HG03196 (cell line): ENCODE measurements around the gene CREB5.
"Not testable (repeated sequence)": the region's sequence is repeated elsewhere in the genome, so short reads cannot be mapped to it uniquely, and the experiment has no call there.

Source experiments
- ATAC-seq: cut with Tn5 transposase; IDR thresholded peaks from one replicate; pipeline ENCODE4 v1.9.1; 2021; ENCODE audit not compliant: unreplicated experiment

The CREB5 gene

DNA sequence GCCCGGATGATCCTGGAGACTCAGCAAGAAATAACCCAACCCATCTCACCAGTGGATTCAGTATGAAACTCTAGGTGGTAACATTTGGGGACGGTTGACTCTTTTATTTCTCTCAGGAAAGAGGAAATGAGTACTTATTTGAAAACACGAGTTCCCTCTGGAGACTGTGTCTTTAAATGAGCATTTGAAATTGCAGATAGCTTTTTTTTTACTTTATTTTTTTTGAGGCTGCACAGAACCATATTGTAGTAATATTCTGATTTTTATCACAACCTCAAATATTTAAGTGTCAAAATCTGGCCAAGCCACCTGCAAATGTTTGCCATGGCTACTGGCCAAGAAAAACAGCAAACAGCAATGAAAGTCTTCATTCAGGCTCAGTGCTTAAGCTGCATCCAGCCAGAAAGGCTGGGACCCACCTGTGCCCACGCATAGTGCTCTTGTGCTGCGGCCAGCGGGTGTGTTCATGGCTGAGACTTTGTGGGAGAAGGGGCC lies 160.8 kb downstream of the CREB5 start:
- ATAC-seq, result no peak

DNA sequence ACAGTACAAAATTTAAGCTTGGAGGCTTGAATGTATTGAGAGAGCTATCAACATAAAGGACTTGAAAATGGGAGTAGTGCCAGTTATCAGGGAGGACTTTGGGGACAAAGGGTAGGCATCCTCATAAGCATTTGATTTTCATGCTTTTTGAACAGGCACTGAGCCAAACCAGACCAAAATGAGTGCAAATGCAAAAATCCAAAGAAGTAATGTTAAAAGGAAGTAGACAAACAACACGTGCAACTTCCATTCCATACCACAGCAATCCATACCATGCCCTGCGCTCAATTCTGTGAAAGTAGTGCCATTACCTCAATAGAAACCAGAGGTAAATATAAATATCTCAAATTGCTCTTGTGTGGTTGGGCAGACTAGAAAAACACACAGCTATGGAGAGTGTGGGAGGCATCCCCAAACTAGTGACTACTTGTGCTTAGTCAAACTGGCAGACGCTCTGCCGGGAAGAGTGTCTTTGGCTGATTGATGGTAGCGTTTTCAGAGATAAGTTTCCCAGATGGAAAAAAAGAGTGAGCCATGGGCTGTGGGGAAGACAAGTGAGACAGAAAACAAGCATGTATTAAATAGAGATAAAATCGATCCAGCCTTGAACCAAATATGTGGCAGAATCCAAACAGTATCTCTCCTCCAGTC lies 161.5 kb downstream of the CREB5 start:
- no peak for ATAC-seq

DNA sequence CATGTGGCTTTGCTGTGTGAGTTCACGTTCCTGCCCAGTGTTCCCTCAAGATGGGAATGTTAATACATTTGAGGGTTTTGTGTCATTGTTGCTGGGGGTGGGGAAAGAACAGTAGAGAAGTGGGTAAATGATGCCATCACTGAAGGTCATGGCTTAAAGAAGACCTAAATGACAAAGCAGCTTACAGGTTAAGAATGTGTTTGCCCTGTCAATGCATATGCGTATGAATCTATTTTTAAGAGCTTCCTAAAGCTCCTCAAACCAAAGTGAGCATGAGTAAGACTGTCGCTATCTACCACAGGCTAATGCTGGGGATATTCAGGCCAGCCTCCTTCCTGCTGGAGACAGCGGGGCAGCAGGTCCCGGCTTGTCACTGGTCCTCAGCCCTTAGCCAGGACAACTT lies 162.9 kb downstream of the CREB5 start:
- ATAC-seq, result no peak

DNA sequence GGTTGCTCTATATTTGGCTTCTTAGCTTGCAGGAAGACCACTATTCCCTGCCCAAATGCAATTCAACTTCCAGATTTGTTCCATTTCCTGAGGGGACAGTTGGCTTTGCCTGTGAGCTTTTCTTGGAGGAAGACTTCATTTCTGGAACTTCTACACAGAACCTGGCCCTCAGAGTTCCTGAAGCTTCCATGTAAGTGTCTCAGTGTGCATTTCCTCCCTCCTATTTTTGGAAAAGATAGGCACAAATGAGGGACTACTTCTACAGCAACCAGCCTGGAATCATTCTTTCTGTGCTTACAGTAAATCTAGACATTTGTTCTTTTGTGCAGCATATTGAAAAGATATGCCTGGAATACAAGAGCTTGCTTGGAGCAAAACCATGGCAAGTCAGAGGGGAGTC lies 164.3 kb downstream of the CREB5 start:
- ATAC-seq, result no peak

DNA sequence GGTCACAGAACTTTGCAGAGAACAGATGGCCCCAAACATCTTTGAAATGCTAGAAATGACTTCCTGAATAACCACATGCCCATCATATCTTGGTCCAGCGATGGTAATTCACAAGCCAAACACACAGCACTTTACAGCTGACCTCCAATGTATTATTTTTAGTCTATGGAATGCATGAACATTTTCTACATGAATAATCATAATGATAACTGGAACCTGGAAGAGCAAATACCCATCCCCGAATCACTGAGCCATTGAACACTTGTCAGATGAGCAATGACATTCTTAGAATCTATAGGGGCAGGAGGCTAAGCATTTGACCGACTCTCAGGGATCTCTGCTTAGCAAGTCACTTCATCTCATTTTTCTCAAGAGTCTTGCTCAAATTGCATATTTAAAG lies 167.3 kb downstream of the CREB5 start:
- no peak for ATAC-seq

DNA sequence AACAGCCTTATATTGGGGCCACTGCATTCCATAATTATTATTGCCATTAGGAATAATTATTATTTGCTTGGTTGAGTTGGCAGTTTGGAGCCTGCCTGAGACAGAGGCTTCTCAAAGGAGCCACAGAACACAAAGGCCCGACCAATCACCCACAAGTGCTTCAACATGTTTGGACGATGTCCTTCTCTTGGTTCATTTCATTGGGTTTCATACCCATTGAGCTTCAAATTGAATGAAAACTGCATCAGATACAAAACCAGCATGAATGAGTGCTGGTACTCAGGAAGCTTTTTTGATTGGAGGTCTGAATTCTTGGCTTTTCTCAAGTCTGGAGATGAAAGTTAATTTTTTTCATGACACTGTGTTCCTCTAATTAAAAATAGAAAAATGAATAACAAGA lies 168.3 kb downstream of the CREB5 start:
- ATAC-seq, result no peak

DNA sequence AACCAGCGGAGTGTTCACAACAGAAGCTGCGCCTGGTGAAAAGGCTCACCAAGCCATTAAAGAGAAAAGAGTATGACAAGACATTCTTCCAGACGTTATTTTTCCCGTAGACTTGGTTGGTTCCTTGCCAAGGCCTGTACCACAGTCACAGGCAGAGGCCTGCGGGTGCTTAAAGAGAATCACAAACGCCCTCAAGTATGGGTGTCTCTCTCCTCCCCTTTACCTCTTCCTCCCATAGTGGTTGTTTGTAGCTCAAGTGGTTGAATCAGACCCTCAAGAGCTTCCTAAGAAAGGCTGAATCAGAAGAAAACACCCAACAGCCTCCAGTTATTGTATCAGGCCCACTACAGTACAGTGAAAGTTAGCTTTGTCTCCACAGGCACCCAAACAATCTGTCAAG lies 169.0 kb downstream of the CREB5 start:
- no peak for ATAC-seq

DNA sequence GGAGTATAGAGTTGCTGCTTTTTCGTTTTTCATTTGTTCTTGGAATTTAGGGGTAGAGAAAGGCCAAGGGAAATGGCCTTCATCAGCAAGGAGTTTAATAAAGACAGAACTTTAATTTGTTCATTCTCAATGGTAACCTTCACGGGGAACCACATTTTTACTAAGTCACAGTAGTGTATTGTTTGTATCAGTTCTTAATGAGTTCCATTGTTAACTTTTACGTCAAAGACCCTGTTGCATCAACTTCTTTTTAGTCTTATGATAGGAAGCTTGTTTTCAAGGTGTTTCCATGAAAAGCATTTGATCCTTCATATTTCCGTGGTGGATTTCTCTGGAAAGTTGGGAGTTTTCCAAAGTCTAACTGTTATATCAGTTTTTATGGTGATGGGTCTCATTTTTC lies 169.9 kb downstream of the CREB5 start:
- no peak for ATAC-seq

DNA sequence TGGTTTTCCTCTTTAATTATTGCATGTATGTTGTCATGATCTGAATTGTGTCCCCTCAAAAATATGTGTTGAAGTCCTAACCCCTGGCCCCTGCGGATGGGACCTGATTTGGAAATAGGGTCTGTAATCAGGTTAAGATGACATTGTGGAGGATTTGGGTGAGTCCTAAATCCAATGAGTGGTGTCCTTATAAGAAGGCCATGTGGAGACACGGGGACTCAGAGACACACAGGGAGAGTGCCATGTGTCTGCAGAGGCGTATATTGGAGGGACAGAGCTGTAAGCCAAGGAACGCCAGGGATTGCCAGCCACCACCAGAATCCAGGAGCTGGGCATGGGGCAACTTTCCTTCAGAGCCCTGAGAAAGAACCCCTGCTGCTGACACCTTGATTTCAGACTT lies 171.9 kb downstream of the CREB5 start:
- no peak for ATAC-seq

DNA sequence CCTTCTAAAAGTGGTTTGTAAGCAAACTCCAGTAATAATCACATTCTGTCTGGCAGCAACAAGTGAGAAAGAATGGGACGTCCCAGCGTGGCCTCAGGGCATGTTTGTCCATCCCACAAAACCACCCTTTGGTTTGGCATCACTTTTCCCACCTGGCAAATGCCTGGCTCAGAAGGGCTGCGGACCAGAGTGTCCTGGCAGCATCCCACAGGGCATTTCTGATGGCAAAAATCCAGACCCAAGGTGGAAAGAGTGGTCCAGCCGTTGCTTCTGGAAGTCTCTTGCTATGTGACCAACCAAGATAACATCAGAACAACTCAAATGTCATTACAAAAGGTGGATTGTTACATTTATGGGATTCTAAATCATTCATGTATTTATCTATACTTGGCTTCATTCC lies 174.4 kb downstream of the CREB5 start:
- ATAC-seq, result no peak

DNA sequence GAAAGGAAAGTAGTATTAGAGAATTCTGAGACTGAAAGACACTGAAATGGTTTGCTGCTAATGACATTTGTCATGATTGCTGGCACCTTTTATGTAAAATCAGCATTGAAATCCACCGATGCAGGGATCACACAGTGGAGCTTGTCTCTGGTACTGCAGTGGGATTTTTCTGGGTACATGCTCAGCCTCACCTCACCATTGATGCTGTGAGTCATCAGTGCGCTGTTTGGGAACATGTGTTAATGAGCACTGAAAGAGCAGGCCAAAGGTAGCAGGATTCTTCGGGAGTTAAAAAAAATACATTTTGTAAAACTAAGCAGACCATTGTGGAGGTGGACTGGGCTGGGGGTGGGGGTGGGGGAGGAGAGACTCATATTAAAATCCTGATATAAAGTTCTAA lies 174.9 kb downstream of the CREB5 start:
- ATAC-seq, result no peak

DNA sequence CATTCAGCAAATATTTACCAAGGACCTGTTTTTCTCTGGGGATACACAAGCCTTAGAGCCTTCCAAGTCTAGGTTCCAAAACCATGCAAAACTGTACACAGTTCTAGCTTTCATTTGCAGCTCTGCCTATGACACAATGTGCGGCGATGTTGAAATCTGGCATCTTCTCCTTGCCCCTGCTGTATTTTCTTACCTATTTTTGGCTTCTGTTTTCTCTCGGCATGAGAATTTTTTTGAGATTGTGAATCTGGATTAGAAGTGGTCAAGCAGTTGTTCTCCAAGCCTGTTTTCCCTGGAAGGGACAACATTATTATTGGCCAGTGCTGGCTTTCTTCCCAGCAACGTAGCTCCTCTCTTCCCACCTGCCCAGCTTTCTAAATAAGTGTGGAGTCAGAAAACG lies 176.3 kb downstream of the CREB5 start:
- ATAC-seq, result no peak

DNA sequence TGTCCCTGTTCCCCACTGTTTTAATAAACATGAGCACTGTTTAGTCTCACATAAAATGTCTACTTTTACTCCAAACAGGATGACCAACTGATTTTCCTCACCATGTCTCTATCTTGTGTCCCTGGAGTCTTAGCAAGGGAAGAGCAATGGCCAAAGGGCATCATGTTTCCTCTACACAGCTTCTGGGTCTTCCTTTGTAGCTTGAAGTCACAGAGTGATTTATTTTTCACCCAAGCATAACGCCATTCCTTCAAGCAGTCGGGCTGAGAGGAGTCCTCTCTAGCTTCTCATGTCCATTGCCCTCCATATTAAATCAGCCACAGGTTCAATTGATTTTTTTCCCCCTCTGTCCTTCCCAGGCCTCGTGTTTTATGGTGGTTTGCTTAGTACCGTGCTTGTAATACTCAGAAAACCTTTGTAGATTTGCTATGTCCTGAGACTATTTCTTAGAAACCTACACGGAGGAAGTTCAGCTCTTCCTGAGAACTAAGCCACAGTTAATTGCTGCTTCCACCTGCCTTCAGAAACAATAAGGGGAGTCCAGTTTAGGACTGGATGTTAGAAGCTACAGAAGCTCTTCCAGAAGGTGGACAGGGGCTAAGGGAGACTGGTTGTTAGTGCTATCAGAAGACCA lies 178.8 kb downstream of the CREB5 start:
- ATAC-seq, result no peak

DNA sequence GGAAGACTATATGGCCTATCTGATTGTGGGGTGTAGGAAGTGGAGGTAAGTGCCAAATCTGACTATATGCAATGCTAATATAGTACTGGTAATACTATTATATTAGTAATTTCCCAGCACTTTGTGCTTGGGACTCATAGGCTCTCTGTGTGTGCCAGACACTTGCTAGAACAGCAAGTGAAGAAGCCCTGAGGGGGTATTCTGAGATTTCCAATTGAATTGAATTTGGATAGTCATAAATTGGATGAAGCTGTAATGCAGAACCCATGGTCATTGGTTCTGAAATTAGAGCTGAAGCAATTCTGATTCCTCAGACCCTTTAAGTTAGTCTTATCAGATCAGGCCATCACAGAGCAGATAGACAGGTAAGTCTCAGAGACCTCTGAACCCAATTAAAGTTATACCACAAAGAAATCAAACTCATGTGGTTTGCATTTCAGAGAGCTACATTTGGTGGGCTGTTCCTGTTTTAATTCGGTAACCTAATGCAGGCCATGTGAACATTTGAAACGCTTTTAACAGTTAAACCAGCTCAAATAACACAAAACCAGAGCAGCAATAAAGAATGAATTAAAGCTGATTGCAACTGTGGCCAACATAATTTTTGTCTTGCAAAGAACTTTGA lies 179.5 kb downstream of the CREB5 start:
- no peak for ATAC-seq

DNA sequence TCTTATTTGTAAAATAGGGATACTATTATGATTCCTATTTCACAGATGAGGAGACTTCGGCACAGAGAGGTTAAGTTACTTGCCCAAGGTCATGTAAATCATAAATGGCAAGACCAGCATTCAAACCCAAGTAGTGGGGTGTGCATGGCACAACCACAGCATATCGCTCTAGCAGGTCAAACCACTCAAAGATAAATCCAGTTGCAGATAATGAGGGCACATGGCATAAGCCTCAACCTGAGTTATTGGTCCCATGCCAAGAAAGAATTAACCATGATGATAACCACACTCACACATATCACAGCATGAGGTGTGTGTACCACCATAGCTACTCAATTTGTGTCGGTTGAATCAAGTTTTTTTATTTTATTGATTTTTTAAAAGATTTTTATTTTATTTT lies 180.5 kb downstream of the CREB5 start:
- ATAC-seq, result no peak

DNA sequence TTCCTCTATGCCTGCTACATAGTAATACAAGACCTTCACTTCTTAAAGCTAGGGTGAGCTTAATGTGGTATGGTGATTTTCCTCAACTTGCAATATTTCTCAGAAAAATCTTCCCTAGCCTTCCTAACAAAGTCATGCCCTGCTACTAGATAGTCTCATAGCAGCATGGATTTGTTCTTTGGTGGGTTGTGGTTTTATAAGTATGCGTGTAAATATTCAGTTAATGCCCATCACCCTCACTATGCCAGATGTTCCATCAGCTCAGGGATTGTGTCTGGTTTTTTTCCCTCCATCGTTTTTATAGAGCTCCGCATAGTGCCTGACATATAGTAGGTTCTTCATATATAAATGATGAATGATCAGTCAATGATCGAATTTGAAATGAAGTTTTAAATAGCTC lies 182.8 kb downstream of the CREB5 start:
- ATAC-seq, result no peak

DNA sequence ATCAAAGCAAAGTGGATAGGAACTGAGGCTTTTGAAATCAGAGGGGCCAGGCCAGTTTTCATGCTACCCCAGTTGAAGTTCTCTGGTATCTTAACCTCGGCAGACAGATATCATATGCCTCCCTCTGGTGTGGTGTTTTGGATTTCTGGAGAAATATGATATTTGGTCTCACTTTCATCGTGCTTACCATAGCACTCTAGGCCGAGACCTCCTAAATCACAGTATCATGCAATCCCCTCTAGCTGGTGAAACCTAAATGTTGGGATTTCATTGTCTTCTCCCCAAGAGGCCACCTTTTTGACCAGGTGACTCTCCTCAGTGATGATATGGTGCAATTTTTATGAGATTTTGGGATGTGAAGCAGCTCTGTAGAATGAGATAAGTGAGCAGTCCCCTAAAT lies 183.5 kb downstream of the CREB5 start:
- no peak for ATAC-seq

DNA sequence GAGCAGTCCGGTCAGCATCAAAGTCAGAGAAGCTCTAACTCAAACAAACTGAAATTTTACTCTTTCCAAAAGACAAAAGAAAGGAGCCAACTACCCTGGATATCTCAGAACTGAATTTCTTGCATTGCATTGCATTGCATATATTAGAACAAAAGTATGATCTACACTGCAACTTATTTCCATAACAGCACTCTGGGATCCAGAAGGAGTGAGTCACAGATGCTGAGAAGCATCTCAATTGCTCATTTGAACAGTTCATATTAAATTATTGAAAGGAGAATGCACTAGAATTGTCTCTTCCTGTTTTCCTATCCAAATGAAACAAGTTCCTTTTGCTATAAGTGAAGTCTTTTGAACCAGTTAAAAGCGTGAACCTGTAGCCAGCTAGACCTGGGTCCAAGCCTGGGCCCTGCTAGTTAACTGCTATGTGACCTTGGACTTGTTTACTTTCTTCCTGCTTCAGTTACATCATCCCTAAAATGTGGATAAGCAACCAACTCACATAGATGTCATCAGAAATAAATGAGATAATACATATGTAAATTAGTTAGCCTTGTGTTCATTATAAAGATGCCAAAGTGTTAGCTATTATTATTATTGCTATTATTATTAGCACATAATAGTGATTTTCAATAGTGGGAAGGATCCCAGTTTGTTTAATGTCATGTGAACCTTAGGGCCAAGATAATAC lies 184.1 kb downstream of the CREB5 start:
- ATAC-seq, result no peak

DNA sequence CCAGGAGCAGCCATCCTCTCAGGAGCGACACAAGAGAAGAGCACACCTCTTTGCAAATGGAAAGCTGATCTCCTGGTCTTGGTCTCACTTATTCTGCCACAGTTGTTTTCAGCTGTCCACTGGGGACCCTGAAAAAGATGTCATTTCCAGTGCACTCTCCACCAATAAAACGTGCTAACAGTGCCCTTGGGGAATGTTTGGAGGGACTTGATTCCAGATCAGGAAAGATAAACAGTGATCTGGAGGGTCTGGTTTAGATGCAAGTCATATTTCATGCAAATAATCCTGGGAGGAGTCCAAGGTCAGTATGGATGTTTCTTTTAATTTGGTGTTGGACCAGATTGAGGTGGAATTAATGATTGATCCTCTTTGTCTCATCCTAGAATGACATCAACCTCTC lies 185.0 kb downstream of the CREB5 start:
- ATAC-seq, result no peak

DNA sequence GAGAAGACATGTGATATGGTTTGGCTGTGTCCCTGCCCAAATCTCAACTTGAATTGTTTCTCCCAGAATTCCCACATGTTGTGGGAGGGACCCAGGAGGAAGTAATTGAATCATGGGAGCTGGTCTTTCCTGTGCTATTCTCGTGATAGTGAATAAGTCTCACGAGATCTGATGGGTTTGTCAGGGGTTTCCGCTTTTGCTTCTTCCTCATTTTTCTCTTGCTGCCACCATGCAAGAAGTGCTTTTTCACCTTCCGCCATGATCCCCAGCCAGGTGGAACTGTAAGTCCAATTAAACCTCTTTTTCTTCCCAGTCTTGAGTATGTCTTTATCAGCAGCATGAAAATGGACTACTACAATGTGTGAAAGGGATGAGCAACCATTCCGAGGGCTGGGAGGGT lies 185.7 kb downstream of the CREB5 start:
- ATAC-seq, result not testable (repeated sequence)

DNA sequence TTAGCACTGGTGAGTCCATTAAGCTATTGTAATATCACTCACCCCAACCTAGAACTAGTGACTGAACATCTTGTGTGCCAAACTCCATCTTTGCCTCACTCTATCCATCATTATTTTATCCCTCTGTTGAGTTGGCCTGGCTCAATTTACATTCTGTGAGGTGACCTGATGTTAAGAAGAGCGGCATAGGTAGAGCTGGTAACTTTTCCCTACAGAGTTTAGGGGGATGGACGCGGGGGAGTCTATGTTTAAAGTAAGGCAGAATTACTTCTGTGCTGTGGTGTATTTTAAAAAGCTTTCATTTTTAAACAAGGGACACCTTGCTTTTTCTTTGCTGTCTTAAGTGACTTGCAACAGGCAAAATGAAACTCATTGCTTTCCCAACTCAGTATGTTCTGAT lies 186.3 kb downstream of the CREB5 start:
- ATAC-seq, result no peak

DNA sequence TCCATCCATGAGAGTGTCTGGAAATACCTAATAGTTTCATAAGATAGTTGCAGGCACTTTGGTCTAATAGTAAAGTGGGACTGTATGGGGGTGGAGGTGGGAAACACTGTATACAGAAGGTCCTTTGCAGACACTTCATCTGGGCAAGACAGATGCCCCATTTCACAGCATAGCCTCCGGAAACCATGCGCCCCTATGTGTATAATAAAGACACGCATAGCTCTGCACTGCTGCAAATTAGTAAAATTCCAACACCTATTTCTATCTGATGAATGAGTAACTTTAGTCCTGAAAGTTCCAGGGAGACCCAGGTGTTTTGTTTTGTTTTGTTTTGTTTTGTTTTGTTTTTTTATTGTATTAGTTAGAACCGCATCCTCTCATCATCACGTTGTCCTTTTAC lies 187.1 kb downstream of the CREB5 start:
- no peak for ATAC-seq
